Neural cell (in vitro differentiated cells): ENCODE data around the gene HDAC4. TPM values are rescaled to one million over a fixed set of nuclear protein-coding genes. Genes with fewer than 3 reads are reported as not detected.

Experiments used
- H2AFZ ChIP-seq: fragments of 200-600, 300-800 bp; sonication (generic), shearing (Covaris generic); 2 replicates; pipeline ENCODE4 v1.6.0; 2014; ENCODE audit warnings: low read depth, mild to moderate bottlenecking, antibody characterized with exemption, low read length, moderate library complexity
- H3F3A ChIP-seq: fragments of 200-600 bp; shearing (Covaris generic); 2 replicates; pipeline ENCODE4 v1.6.1; 2016; ENCODE audit warnings: mild to moderate bottlenecking, moderate library complexity, mixed read lengths, antibody characterized with exemption, low read length; ENCODE audit not compliant: insufficient read depth, poor library complexity, severe bottlenecking
- H3K27ac ChIP-seq: fragments of 200-600, 300-800 bp; sonication (generic), shearing (Covaris generic); 2 replicates; pipeline ENCODE4 v1.5.1; 2014; ENCODE audit warnings: mild to moderate bottlenecking, low read length, moderate library complexity
- H3K27me3 ChIP-seq: fragments of 300-800, 200-600 bp; sonication (generic), shearing (Covaris generic); 2 replicates; pipeline ENCODE4 v1.6.0; 2014; ENCODE audit warnings: mild to moderate bottlenecking, low read depth, low read length, moderate library complexity; ENCODE audit not compliant: insufficient read depth
- H3K36me3 ChIP-seq: fragments of 300-800, 200-600 bp; sonication (generic), shearing (Covaris generic); 2 replicates; pipeline ENCODE4 v1.5.1; 2014; ENCODE audit warnings: mild to moderate bottlenecking, antibody characterized with exemption, low read length, moderate library complexity; ENCODE audit not compliant: insufficient read depth
- H3K4me2 ChIP-seq: fragments of 300-800, 200-600 bp; sonication (generic), shearing (Covaris generic); 2 replicates; pipeline ENCODE4 v1.6.0; 2014; ENCODE audit warnings: mild to moderate bottlenecking, low read length
- H3K4me3 ChIP-seq: fragments of 300-800, 200-600 bp; sonication (generic), shearing (Covaris generic); 2 replicates; pipeline ENCODE4 v1.5.1; 2014; ENCODE audit warnings: mild to moderate bottlenecking, low read length, moderate library complexity
- H3K79me2 ChIP-seq: fragments of 200-600 bp; shearing (Covaris generic); replicated peaks from 2 replicates; pipeline ENCODE4 v1.6.0; 2014; ENCODE audit warnings: mild to moderate bottlenecking, low read length, moderate library complexity; ENCODE audit not compliant: insufficient read depth
- H3K9ac ChIP-seq: fragments of 300-800, 200-600 bp; sonication (generic), shearing (Covaris generic); 2 replicates; pipeline ENCODE4 v1.6.1; 2016; ENCODE audit warnings: mild to moderate bottlenecking, low read length, mixed read lengths
- H3K9me2 ChIP-seq: fragments of 200-600 bp; shearing (Covaris generic); 2 replicates; pipeline ENCODE4 v1.6.1; 2016; ENCODE audit warnings: mild to moderate bottlenecking, low read length, mixed read lengths; ENCODE audit not compliant: insufficient read depth
- H3K9me3 ChIP-seq: fragments of 200-600, 300-800 bp; sonication (generic), shearing (Covaris generic); 2 replicates; pipeline ENCODE4 v1.6.1; 2016; ENCODE audit warnings: mild to moderate bottlenecking, mixed run types, low read length, moderate library complexity, mixed read lengths
- H4K20me1 ChIP-seq: fragments of 200-600 bp; shearing (Covaris generic); 2 replicates; pipeline ENCODE4 v1.6.1; 2016; ENCODE audit warnings: mild to moderate bottlenecking, mixed run types; ENCODE audit not compliant: insufficient read depth
- EP300 ChIP-seq: fragments of 450-650 bp; conservative IDR thresholded peaks from 2 replicates; pipeline ENCODE4 v1.6.1; 2014; ENCODE audit warnings: antibody characterized with exemption, mild to moderate bottlenecking, moderate library complexity; ENCODE audit not compliant: poor library complexity, severe bottlenecking
- EZH2 ChIP-seq: fragments of 200-600, 300-800 bp; shearing (Covaris generic), sonication (generic); IDR thresholded peaks from 2 replicates; pipeline ENCODE4 v1.6.1; 2014; ENCODE audit warnings: antibody characterized with exemption, low read length, borderline replicate concordance, mild to moderate bottlenecking; ENCODE audit not compliant: insufficient read depth, poor library complexity, severe bottlenecking
- MXI1 ChIP-seq: fragments of 450-650 bp; conservative IDR thresholded peaks from 2 replicates; pipeline ENCODE4 v1.6.1; 2014; ENCODE audit warnings: antibody characterized with exemption, mild to moderate bottlenecking; ENCODE audit not compliant: poor library complexity, severe bottlenecking
- POLR2AphosphoS5 ChIP-seq: IDR thresholded peaks from 2 replicates; pipeline ENCODE4 v1.6.1; 2012
- RAD21 ChIP-seq: fragments of 450-650 bp; conservative IDR thresholded peaks from 2 replicates; pipeline ENCODE4 v1.6.1; 2014; ENCODE audit warnings: antibody characterized with exemption, mild to moderate bottlenecking, moderate library complexity
- SMC3 ChIP-seq: fragments of 450-650 bp; conservative IDR thresholded peaks from 2 replicates; pipeline ENCODE4 v1.6.1; 2014; ENCODE audit warnings: antibody characterized with exemption, mild to moderate bottlenecking, moderate library complexity; ENCODE audit not compliant: poor library complexity
- TAF1 ChIP-seq: IDR thresholded peaks from 2 replicates; pipeline ENCODE4 v1.6.1; 2012; ENCODE audit warnings: low read depth
- polyA plus RNA-seq: library from polyadenylated mRNA; depleted of rRNA; stranded (reverse); fragments of >200 nt; gene quantifications from 2 replicates; pipeline ENCODE4 v1.2.3, GENCODE V29; 2014
- TF ChIP-seq, protein P1 (sequence below): IDR thresholded peaks from 2 replicates; pipeline ENCODE4 v1.6.1; 2012; ENCODE audit warnings: borderline replicate concordance
- TF ChIP-seq, protein P2 (sequence below): fragments of 450-650 bp; IDR thresholded peaks from 2 replicates; pipeline ENCODE4 v1.5.1; 2014; ENCODE audit warnings: antibody characterized with exemption, mild to moderate bottlenecking, moderate library complexity; ENCODE audit not compliant: poor library complexity, severe bottlenecking

Gene HDAC4
- polyA plus RNA-seq, 1 donor from 2014 or later = 3.4 TPM

DNA sequence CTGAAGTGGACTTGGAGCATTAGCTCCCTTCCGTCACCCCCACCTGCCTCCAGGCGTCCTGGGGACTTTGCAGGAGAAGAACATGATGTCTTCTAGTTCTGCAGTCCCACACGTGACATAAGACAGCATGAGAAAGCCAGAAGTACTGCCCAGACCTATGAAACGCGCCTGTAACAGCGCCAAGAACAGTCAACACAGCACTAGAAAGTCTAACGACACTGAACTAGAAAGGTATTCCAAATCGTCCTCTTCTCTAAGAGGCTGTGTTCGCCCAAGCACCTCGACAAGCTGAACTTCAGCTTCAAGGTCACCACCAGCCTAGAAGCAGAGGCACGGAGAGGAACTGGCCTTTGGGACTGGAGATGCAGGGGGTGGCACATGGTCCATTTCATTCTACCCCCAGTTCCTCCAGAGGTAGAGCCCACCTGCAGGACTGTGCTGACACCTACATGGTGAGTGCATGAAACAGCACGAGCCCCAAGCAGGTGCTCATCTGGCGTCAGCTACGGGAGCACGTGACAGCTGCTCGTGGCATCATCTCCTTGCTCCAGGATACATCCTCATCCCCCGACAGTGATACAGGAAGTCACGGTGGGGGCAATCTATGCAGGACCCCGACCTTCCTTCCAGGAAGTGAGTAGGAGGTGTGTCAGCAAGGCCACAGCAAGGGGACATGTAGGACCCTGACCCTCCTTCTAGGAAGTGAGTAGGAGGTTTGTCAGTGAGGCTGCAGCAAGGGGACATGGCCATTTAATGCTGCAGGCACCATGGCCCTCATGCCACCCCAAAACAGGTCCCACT, 3.7 kb downstream of the HDAC4 start:
- Histone ChIP-seq H3K4me3 (no peak overlapping the region), H3K9ac (no peak overlapping the region), H3K9me2 (no peaks in the 10 kb centered on the region), H3K27me3 (no peaks in the 10 kb centered on the region), H3K36me3 (peaks cover 3% of the 10 kb centered on the region), H3F3A (peaks cover 1% of the 10 kb centered on the region), H3K79me2 (peaks cover 57% of the 10 kb centered on the region), H4K20me1 (no peaks in the 10 kb centered on the region), H2AFZ (no peak overlapping the region), H3K9me3 (no peaks in the 10 kb centered on the region), H3K27ac (no peak overlapping the region), H3K4me2 (no peak overlapping the region)
- TF ChIP-seq SMC3 (peak; percentile 53), RAD21 (peak; percentile 52)
- TF ChIP-seq, protein P1, sequence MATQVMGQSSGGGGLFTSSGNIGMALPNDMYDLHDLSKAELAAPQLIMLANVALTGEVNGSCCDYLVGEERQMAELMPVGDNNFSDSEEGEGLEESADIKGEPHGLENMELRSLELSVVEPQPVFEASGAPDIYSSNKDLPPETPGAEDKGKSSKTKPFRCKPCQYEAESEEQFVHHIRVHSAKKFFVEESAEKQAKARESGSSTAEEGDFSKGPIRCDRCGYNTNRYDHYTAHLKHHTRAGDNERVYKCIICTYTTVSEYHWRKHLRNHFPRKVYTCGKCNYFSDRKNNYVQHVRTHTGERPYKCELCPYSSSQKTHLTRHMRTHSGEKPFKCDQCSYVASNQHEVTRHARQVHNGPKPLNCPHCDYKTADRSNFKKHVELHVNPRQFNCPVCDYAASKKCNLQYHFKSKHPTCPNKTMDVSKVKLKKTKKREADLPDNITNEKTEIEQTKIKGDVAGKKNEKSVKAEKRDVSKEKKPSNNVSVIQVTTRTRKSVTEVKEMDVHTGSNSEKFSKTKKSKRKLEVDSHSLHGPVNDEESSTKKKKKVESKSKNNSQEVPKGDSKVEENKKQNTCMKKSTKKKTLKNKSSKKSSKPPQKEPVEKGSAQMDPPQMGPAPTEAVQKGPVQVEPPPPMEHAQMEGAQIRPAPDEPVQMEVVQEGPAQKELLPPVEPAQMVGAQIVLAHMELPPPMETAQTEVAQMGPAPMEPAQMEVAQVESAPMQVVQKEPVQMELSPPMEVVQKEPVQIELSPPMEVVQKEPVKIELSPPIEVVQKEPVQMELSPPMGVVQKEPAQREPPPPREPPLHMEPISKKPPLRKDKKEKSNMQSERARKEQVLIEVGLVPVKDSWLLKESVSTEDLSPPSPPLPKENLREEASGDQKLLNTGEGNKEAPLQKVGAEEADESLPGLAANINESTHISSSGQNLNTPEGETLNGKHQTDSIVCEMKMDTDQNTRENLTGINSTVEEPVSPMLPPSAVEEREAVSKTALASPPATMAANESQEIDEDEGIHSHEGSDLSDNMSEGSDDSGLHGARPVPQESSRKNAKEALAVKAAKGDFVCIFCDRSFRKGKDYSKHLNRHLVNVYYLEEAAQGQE = no peak
- TF ChIP-seq, protein P2, sequence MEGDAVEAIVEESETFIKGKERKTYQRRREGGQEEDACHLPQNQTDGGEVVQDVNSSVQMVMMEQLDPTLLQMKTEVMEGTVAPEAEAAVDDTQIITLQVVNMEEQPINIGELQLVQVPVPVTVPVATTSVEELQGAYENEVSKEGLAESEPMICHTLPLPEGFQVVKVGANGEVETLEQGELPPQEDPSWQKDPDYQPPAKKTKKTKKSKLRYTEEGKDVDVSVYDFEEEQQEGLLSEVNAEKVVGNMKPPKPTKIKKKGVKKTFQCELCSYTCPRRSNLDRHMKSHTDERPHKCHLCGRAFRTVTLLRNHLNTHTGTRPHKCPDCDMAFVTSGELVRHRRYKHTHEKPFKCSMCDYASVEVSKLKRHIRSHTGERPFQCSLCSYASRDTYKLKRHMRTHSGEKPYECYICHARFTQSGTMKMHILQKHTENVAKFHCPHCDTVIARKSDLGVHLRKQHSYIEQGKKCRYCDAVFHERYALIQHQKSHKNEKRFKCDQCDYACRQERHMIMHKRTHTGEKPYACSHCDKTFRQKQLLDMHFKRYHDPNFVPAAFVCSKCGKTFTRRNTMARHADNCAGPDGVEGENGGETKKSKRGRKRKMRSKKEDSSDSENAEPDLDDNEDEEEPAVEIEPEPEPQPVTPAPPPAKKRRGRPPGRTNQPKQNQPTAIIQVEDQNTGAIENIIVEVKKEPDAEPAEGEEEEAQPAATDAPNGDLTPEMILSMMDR = peak; percentile 44

DNA sequence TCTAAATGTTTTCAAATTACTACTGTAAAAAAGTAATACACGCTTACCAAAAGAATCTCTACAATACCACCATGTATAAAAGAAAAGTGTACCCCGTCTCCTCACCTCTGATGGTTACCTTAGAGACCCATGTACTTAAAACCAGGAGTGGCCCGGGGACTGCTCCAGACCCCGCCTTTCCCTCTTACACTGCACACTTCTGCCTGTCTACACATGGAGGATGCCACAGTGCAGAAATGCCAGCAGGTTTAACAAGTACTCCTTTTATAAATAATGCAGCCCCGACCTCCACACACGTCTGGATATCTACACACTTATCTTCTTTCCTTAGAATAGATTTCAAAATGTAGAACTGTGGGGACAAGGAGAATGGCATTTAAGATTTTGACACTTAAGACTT, 5.3 kb downstream of the HDAC4 start:
- Histone ChIP-seq H3K36me3 (peaks cover 3% of the 10 kb centered on the region), H3K79me2 (peaks cover 57% of the 10 kb centered on the region), H3K9me3 (no peaks in the 10 kb centered on the region), H3K9me2 (no peaks in the 10 kb centered on the region), H3K27me3 (no peaks in the 10 kb centered on the region), H4K20me1 (no peaks in the 10 kb centered on the region), H3K4me2 (no peak overlapping the region), H2AFZ (no peak overlapping the region), H3F3A (no peaks in the 10 kb centered on the region), H3K27ac (no peak overlapping the region), H3K9ac (no peak overlapping the region), H3K4me3 (no peak overlapping the region)
- TF ChIP-seq SMC3 = no peak
- TF ChIP-seq, protein P1 = no peak
- no peak for TF ChIP-seq EZH2
- TF ChIP-seq RAD21 = no peak
- TF ChIP-seq, protein P2 = no peak
- TF ChIP-seq TAF1 = no peak
- no peak for TF ChIP-seq MXI1
- TF ChIP-seq EP300 = no peak
- TF ChIP-seq POLR2AphosphoS5 = no peak
